Stimulated activated CD4-positive, alpha-beta T cell treated with anti-CD3 and anti-CD28 coated beads, Interleukin-15, amount 100 ng/mL, for 48 hours (primary cell): Measurements from ENCODE around the gene ATXN7L3.

ENCODE experiments used
- DNase-seq, 2 donors: peaks; one replicate each; pipeline ENCODE4 v3.0.0-alpha.2; 2020; ENCODE audit warnings: low read depth in 2 of 2

ATXN7L3 gene

GRCh38 chr17:44200478-44201155 lies 933 bp upstream of the ATXN7L3 start:
- DNase-seq = no peak

- DNase-seq = no peak
Observed at GRCh38 chr17:44198721-44199552, 747 bp downstream of the ATXN7L3 start.

- no peak for DNase-seq
Observed at GRCh38 chr17:44197980-44198720, 1.5 kb downstream of the ATXN7L3 start.

- DNase-seq = no peak
Observed at GRCh38 chr17:44197107-44197506, 2.6 kb downstream of the ATXN7L3 start.

- DNase-seq = no peak
Observed at GRCh38 chr17:44193326-44194084, 6.2 kb downstream of the ATXN7L3 start.

GRCh38 chr17:44192750-44193149 lies 6.9 kb downstream of the ATXN7L3 start:
- no peak for DNase-seq

GRCh38 chr17:44191941-44192496 lies 7.7 kb downstream of the ATXN7L3 start:
- DNase-seq = no peak

- no peak for DNase-seq
Observed at GRCh38 chr17:44191369-44191768, 8.3 kb downstream of the ATXN7L3 start.

GRCh38 chr17:44190481-44190880 lies 9.2 kb downstream of the ATXN7L3 start:
- DNase-seq = no peak

- no peak for DNase-seq
Observed at GRCh38 chr17:44188576-44189403, 10.9 kb downstream of the ATXN7L3 start.

- peak in 1 of 2 donors; percentile 53 for DNase-seq
Observed at GRCh38 chr17:44187131-44187899, 12.4 kb downstream of the ATXN7L3 start.

GRCh38 chr17:44186307-44187130 lies 13.2 kb downstream of the ATXN7L3 start, which contains the start of gene TMUB2:
TMUB2 (plus strand) TSS chr17:44186972; CDS start chr17:44187709, 737 bp downstream.
- peak; percentile 99 to 100 for DNase-seq

- DNase-seq = no peak
Observed at GRCh38 chr17:44184212-44184810, 15.4 kb downstream of the ATXN7L3 start.

GRCh38 chr17:44183024-44183423 lies 16.7 kb downstream of the ATXN7L3 start:
- no peak for DNase-seq

- DNase-seq = no peak
Observed at GRCh38 chr17:44178133-44178532, 21.6 kb downstream of the ATXN7L3 start.

GRCh38 chr17:44177640-44178039 lies 22.0 kb downstream of the ATXN7L3 start:
- no peak for DNase-seq

- DNase-seq = no peak
Observed at GRCh38 chr17:44176671-44177501, 22.8 kb downstream of the ATXN7L3 start.
